ENCODE results near the gene PTPRU.

PTPRU gene

DNA sequence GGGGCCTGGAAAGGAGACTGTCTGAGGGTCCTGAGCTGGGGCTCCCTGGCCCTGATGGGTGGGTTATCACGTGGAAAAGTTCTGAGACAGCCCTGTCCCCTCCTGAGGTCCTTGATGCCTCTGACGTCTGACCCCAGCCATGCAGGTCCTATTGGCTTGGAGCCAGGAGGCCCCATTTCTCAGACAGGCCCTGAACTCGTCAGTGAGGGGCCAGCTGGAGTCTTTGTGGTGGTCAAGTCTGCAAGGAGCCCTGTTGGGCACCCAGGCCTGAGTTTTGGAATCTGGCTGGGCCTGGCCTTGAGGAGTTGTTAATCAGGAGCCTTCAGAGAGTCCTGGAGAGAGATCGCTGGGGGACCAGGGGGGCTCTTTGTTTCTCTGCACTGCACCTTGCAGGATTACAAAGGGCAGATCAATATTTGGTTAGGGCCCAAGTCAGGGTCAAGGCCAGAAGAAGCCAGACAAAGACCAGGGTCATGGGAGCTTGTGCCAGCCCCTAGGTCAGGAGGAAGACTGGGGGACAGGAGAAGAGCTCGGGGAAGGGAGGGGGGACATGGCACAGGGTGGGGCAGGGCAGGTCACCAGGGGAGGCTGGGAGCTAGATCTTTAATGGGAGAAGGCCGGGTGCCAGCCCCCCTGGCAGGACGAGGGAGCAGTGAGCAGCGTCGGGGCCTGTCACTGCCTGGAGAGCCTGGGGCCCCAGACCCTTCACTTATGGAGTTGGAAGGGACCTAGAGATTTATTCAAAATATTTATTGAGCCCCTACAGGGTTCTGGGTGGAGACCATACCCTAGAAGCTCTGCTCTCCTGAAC lies 83.2 kb downstream of the PTPRU start:
- Histone ChIP-seq H3K9ac (ENCODE audit: low read length) (no peak overlapping the region), H3K27me3 (ENCODE audit: low read length) (no peaks in the 10 kb centered on the region)

GRCh38 chr1:29320156-29320940 lies 84.0 kb downstream of the PTPRU start:
- Histone ChIP-seq H3K4me3 (ENCODE audit: insufficient read depth, low read length, poor library complexity, severe bottlenecking) (no peak overlapping the region), H3F3A (ENCODE audit: insufficient read depth) (no peaks in the 10 kb centered on the region), H3K36me3 (ENCODE audit: low read length) (no peaks in the 10 kb centered on the region), H2AFZ (ENCODE audit: low read depth, low read length, severe bottlenecking) (no peak overlapping the region), H4K20me1 (ENCODE audit: low read depth, low read length) (no peaks in the 10 kb centered on the region), H3K9ac (ENCODE audit: low read length) (no peak overlapping the region), H3K27ac (ENCODE audit: low read depth, low read length) (no peak overlapping the region), H3K4me2 (ENCODE audit: low read depth, low read length, poor library complexity, severe bottlenecking) (no peak overlapping the region), H3K9me2 (replicated peaks; ENCODE audit: insufficient read depth, low read length) (no peaks in the 10 kb centered on the region), H3K27me3 (ENCODE audit: low read length) (no peaks in the 10 kb centered on the region), H3K79me2 (ENCODE audit: insufficient read depth, low read length) (no peaks in the 10 kb centered on the region), H3K9me3 (ENCODE audit: insufficient read depth, low read length) (no peaks in the 10 kb centered on the region)
- no peak for TF ChIP-seq EZH2phosphoT487 (conservative IDR thresholded peaks at IDR 0.05; ENCODE audit: low read length)

More for the DNA sequence above, 83.2 kb downstream of the PTPRU start:
- Histone ChIP-seq H3F3A (ENCODE audit: insufficient read depth) (no peaks in the 10 kb centered on the region), H3K9me3 (ENCODE audit: insufficient read depth, low read length) (no peaks in the 10 kb centered on the region), H3K9me2 (replicated peaks; ENCODE audit: insufficient read depth, low read length) (no peaks in the 10 kb centered on the region), H3K36me3 (ENCODE audit: low read length) (no peaks in the 10 kb centered on the region), H2AFZ (ENCODE audit: low read depth, low read length, severe bottlenecking) (no peak overlapping the region), H3K4me3 (ENCODE audit: insufficient read depth, low read length, poor library complexity, severe bottlenecking) (no peak overlapping the region), H3K4me2 (ENCODE audit: low read depth, low read length, poor library complexity, severe bottlenecking) (no peak overlapping the region), H3K27ac (ENCODE audit: low read depth, low read length) (no peak overlapping the region), H3K79me2 (ENCODE audit: insufficient read depth, low read length) (no peaks in the 10 kb centered on the region), H4K20me1 (ENCODE audit: low read depth, low read length) (no peaks in the 10 kb centered on the region)
- TF ChIP-seq, protein P1, sequence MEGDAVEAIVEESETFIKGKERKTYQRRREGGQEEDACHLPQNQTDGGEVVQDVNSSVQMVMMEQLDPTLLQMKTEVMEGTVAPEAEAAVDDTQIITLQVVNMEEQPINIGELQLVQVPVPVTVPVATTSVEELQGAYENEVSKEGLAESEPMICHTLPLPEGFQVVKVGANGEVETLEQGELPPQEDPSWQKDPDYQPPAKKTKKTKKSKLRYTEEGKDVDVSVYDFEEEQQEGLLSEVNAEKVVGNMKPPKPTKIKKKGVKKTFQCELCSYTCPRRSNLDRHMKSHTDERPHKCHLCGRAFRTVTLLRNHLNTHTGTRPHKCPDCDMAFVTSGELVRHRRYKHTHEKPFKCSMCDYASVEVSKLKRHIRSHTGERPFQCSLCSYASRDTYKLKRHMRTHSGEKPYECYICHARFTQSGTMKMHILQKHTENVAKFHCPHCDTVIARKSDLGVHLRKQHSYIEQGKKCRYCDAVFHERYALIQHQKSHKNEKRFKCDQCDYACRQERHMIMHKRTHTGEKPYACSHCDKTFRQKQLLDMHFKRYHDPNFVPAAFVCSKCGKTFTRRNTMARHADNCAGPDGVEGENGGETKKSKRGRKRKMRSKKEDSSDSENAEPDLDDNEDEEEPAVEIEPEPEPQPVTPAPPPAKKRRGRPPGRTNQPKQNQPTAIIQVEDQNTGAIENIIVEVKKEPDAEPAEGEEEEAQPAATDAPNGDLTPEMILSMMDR (IDR thresholded peaks at IDR 0.05; ENCODE audit: insufficient read depth, low read length, poor library complexity, severe bottlenecking): no peak
- TF ChIP-seq EZH2phosphoT487 (conservative IDR thresholded peaks at IDR 0.05; ENCODE audit: low read length): no peak

DNA sequence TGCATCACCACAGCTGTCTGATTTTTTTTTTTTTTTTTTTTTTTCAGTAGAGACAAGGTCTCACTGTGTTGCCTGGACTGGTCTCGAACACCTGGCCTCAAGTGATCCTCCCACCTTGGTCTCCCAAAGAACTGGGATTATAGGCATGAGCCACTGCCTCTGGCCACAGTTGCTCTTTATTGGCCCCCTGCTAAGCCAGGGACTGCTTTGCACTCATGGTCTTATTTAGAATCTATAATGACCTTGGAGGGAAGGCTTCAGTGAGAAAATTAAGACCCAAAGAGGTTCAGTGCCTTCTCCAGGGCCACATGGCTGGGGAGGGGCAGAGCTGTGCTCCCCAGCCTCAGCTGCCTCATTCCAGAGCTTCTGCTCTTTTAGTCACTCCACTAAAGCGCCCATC lies 84.9 kb downstream of the PTPRU start:
- H3K36me3 ChIP-seq (ENCODE audit: low read length): no peaks in the 10 kb centered on the region
- H3K9ac ChIP-seq (ENCODE audit: low read length): no peak overlapping the region
- no peaks in the 10 kb centered on the region for H3K9me2 ChIP-seq (replicated peaks; ENCODE audit: insufficient read depth, low read length)
- H3K4me3 ChIP-seq (ENCODE audit: insufficient read depth, low read length, poor library complexity, severe bottlenecking): no peak overlapping the region
- H3K9me3 ChIP-seq (ENCODE audit: insufficient read depth, low read length): no peaks in the 10 kb centered on the region
- no peak overlapping the region for H3K4me2 ChIP-seq (ENCODE audit: low read depth, low read length, poor library complexity, severe bottlenecking)
- H3F3A ChIP-seq (ENCODE audit: insufficient read depth): no peaks in the 10 kb centered on the region
- no peak overlapping the region for H2AFZ ChIP-seq (ENCODE audit: low read depth, low read length, severe bottlenecking)
- H4K20me1 ChIP-seq (ENCODE audit: low read depth, low read length): no peaks in the 10 kb centered on the region
- H3K27ac ChIP-seq (ENCODE audit: low read depth, low read length): no peak overlapping the region
- H3K27me3 ChIP-seq (ENCODE audit: low read length): no peaks in the 10 kb centered on the region
- no peaks in the 10 kb centered on the region for H3K79me2 ChIP-seq (ENCODE audit: insufficient read depth, low read length)
- TF ChIP-seq, protein P1 (IDR thresholded peaks at IDR 0.05; ENCODE audit: insufficient read depth, low read length, poor library complexity, severe bottlenecking): no peak
- TF ChIP-seq EZH2phosphoT487 (conservative IDR thresholded peaks at IDR 0.05; ENCODE audit: low read length): no peak
